Dermis microvascular lymphatic vessel endothelial cell (primary cell): ENCODE data around the gene RPEL1. TPM values are rescaled to one million over a fixed set of nuclear protein-coding genes. Genes with fewer than 3 reads are reported as not detected.

Source experiments
- DNase-seq, 2 donors: peaks; one replicate each; pipeline versions ENCODE4 v3.0.0 to v3.0.0-alpha.2; 2010; ENCODE audit warnings: low read depth in 2 of 2
- total RNA-seq: library from RNA; depleted of rRNA; stranded (reverse); fragments of >200 nt; gene quantifications from 2 replicates; pipeline ENCODE4 v1.2.1, GENCODE V29; 2014

Gene RPEL1
- total RNA-seq, 1 donor from 2014 or later: 0.13 TPM

DNA sequence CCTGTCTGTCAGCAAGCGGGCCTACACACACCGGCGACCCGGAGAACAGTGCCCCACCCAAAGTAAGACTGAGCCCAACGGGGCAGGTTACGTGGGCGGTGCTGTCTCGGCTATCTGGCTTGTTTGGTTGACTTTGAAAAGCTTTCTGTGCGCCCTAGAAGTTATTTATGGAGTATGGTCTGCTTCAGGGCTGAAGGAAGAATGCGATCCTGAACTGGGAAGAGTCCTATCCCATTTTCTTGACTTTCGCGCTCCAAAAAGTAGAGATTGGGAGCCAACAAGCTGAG, 32.8 kb downstream of the RPEL1 start:
- no peak for DNase-seq

DNA sequence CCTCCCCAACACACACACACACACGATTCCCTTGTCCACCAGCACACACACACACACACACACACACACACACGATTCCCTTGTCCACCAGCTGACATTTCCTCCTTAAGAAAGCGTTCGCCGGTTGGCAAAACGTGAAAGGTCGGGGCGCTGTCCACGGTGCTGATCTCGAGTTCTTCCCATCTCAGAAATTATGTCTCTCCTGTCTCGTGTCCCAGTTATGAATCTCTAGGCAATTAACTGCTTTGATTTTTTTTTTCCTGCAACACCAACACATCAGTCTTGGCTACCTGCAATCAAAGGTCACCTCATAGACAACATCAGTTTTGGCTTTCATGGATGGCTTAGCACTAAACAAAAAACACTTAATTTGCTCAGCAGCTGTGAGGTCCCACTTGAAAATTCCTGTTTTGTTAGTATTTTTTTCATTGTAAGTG, 33.2 kb downstream of the RPEL1 start:
- peak in 1 of 2 donors; percentile 54 for DNase-seq

DNA sequence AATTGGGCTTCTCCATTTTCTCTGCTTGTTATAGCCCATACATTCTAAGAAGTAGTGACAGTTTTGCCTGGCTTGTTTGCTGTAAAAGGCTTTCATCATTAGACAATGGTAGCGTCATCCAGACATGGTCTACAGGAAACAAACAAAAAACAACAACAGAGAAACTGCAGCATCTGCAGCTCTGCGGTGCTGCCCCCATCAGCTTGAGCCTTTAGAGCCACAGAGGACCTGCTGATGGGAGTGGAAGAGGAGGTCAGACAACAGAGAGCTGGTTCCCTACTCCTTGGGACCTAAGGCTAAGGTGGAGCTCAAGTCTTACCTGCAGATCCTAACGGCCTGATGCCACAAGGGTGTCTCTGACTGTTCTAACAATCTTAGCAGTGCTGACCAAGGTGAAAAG, 34.3 kb downstream of the RPEL1 start:
- DNase-seq: no peak

DNA sequence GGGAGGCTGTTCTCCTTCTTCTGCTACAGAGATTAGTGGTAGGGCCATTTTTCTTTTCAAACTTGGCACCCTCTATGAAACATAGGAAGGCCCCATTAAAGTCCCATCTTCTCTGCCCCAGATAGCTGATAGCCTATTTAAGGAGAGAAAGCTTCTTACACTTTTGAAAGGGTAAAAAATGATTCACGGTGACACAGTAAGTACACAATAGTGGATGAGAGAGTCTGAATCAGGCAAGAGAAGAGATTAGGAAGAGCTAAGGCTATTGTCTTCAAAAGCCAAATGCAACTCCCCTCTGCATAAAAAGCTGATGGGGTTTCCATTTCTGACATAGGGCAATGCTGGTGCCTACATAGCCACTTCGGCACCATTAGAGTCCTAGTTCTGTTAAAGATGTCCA, 34.8 kb downstream of the RPEL1 start:
- DNase-seq: no peak

DNA sequence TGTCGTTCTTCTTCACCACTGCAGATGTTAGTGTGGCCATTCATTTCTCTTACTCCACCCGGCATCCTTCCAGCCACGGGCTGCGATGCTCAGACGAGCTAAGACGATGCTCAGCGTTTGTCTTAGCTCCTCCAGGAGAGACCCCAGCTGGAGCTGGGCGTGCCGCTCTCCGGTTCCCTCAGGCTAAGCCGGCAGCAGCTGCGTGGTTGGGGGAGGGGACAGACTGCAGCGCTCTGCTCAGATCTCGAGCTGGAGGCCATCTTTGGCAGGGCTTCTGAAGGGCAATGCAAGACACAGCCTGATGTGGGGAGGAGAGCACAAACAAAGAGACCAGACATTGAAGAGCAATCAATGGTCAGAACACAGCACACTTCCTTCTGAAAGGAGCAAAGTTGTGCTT, 36.1 kb downstream of the RPEL1 start:
- no peak for DNase-seq

DNA sequence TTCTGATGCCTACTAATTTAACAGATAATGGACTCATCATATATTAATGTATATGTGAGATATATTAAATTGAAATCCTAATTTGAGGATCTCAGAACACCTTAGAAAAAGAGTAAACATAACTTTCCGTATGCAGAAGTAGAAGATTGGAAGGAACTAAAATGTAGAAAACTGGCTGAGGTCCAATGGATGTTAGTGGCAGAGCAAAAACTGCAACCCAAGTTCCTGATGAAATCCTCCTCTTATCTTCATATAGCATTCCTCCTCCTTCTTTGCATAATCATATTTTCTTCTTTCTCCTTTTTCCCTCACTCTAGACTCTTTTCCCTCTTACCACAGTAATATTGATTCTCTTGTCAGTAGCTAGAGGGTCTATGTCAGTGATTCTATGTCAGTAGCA, 37.3 kb downstream of the RPEL1 start:
- DNase-seq: no peak

DNA sequence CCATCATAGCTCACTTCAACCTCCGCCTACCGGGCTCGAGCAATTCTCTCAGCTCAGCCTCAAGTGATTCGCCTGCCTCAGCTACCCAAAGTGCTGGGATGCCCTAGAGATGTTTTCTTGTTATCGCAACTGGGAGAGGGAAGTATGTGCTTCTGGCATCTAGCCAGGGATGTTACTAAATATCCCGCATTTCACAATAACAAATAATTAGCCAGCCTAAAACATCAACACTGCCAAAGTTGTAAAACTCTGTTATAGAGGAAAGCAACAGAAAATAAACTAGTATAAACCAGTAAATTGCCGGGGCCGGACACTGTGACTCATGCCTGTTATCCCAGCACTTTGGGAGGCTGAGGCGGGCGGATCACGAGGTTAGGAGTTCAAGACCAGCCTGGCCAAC, 38.5 kb downstream of the RPEL1 start:
- DNase-seq: no peak

DNA sequence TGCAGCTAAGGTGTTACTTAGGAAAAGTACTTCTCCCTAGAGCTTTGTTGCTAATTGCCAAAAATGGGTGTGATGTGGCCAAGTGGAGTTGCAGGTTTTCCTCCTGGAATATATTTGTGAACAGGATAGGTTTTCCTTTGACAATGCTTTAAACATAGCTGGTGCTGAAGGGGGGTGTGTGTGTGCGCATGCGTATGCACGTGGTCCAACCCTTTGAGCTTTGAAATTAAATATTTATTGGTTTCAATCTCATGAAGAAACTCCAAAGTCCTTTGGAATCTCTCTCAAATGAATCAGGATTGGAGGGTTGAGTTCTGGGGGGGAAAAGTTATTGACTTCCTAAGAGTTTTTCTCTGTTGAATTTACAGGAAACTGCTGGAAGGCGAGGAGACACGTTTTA, 42.3 kb downstream of the RPEL1 start:
- DNase-seq: no peak

DNA sequence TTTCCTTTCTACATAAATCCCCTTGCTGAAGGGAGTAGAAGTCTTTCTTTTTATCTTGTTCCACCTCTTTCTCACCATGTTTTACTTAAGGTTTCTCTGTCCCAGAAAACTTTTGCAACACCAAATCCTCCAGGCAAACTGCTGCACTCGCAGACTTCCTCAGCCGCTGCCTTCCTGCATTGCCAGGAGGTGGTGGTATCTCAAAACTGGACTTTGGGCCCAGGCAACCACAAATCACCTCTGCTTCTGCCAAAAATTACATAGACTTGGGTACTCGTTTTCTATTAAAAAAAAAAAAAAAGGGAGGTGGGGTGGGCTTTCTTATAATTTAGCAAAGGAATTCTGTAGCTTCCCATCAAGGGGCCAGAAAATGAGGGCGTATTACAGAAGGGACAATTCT, 45.9 kb downstream of the RPEL1 start:
- DNase-seq: no peak

DNA sequence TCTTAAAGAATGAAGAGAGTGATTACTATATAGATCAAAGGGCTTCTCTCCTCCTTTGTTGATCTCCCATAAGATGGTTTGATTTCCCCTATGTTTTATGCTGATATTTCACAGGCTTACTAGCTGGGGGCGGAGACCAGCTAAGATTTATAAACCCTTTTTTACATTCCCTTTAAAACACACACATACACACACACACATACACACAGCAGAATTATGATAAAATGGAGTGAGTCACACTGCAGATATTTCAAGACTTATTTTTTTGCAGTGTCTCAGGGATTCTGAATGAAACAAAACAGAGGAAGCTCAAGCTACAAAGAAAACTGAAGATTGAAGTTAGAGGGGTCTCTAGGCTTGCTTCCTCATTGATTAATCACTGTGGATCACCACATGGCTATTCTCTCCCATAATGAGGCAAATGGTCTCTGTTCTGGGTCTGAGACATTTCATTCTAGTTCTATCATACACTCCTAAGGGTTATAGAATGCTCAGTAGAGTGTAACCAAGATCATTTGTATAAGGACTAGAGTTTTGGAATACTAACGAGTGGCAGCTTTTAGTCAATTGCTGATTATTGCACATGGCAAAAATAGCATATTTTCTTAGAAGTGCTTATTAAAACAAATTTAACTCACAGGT, 49.8 kb downstream of the RPEL1 start:
- no peak for DNase-seq

Other genes starting within 250 kb of the RPEL1 start
- gene NT5C2, start 52.6 kb upstream of the RPEL1 start, total RNA-seq: 38.6 and 48.8 TPM in 2 replicates
- 0.13 TPM in 2 replicates for gene INA, start 31.3 kb downstream of the RPEL1 start, total RNA-seq
- 9.2 TPM in 2 replicates for gene PCGF6, start 105.3 kb downstream of the RPEL1 start, total RNA-seq
- gene TAF5, start 122.1 kb downstream of the RPEL1 start, total RNA-seq: 4.4 TPM in 2 replicates
- gene ATP5MK, start 150.6 kb downstream of the RPEL1 start, total RNA-seq: 140 and 201 TPM in 2 replicates
- 26.3 and 26.9 TPM in 2 replicates for gene PDCD11, start 150.7 kb downstream of the RPEL1 start, total RNA-seq
- gene CALHM2, start 206.5 kb downstream of the RPEL1 start, total RNA-seq: 16.0 and 16.2 TPM in 2 replicates
- gene CALHM1, start 213.0 kb downstream of the RPEL1 start, total RNA-seq: not detected in 2 replicates
- not detected in 2 replicates for gene CALHM3, start 233.4 kb downstream of the RPEL1 start, total RNA-seq
- under 0.01 TPM in 2 replicates for gene NEURL1, start 247.8 kb downstream of the RPEL1 start, total RNA-seq